SU-DHL-6 (cell line): Measurements from ENCODE around the gene RANGAP1.
A peak's percentile ranks its signal among the peaks of the same experiment; 100 is the strongest.

Experiments
- H2AFZ ChIP-seq: fragments of 200-600 bp; sonication (generic); 2 replicates; pipeline ENCODE4 v1.6.1; 2014; ENCODE audit warnings: low read depth, mild to moderate bottlenecking, moderate library complexity, mixed read lengths, antibody characterized with exemption, low read length; ENCODE audit not compliant: severe bottlenecking
- H3F3A ChIP-seq: fragments of 200-600 bp; shearing (Covaris generic); 2 replicates; pipeline ENCODE4 v1.6.0; 2016; ENCODE audit warnings: antibody characterized with exemption, mild to moderate bottlenecking; ENCODE audit not compliant: insufficient read depth
- H3K27ac ChIP-seq: fragments of 200-600 bp; sonication (generic); 2 replicates; pipeline ENCODE4 v1.5.1; 2016; ENCODE audit warnings: low read depth, mild to moderate bottlenecking, low read length, moderate library complexity, mixed read lengths
- H3K27me3 ChIP-seq: fragments of 200-600 bp; sonication (generic), shearing (Covaris generic); 2 replicates; pipeline ENCODE4 v1.6.0; 2014; ENCODE audit warnings: mild to moderate bottlenecking, low read length
- H3K36me3 ChIP-seq: fragments of 200-600 bp; sonication (generic); 2 replicates; pipeline ENCODE4 v1.6.1; 2014; ENCODE audit warnings: mild to moderate bottlenecking, low read length, mixed read lengths
- H3K4me2 ChIP-seq: fragments of 300-600, 200-600 bp; shearing (Covaris generic), sonication (generic); 2 replicates; pipeline ENCODE4 v1.6.0; 2014; ENCODE audit warnings: low read length, low read depth, mild to moderate bottlenecking; ENCODE audit not compliant: poor library complexity, severe bottlenecking
- H3K4me3 ChIP-seq: fragments of 200-600 bp; sonication (generic); 2 replicates; pipeline ENCODE4 v1.5.1; 2014; ENCODE audit warnings: antibody characterized with exemption, low read length, mild to moderate bottlenecking, mixed read lengths; ENCODE audit not compliant: insufficient read depth, poor library complexity, severe bottlenecking
- H3K79me2 ChIP-seq: fragments of 200-600 bp; sonication (generic); 2 replicates; pipeline ENCODE4 v1.6.1; 2014; ENCODE audit warnings: mild to moderate bottlenecking, low read length, moderate library complexity; ENCODE audit not compliant: insufficient read depth
- H3K9ac ChIP-seq: fragments of 200-600 bp; sonication (generic); 2 replicates; pipeline ENCODE4 v1.7.0; 2014; ENCODE audit warnings: mild to moderate bottlenecking, low read length
- H3K9me2 ChIP-seq: fragments of 200-600 bp; sonication (generic); replicated peaks from 2 replicates; pipeline ENCODE4 v1.6.1; 2014; ENCODE audit warnings: low read length; ENCODE audit not compliant: insufficient read depth
- H3K9me3 ChIP-seq: fragments of 200-600 bp; sonication (generic); 2 replicates; pipeline ENCODE4 v1.6.1; 2014; ENCODE audit warnings: low read length, mixed read lengths; ENCODE audit not compliant: insufficient read depth
- H4K20me1 ChIP-seq: fragments of 200-600 bp; sonication (generic); 2 replicates; pipeline ENCODE4 v1.6.1; 2014; ENCODE audit warnings: low read depth, mild to moderate bottlenecking, antibody characterized with exemption, low read length, moderate library complexity, mixed read lengths
- CTCF ChIP-seq: fragments of 200-600 bp; sonication (generic); IDR thresholded peaks from one replicate; pipeline ENCODE4 v1.5.1; 2017; ENCODE audit warnings: antibody characterized with exemption, mild to moderate bottlenecking, low read length, moderate library complexity; ENCODE audit not compliant: insufficient read depth, poor library complexity, severe bottlenecking
- EZH2phosphoT487 ChIP-seq: fragments of 200-600 bp; sonication (generic), shearing (Covaris generic); conservative IDR thresholded peaks from 2 replicates; pipeline ENCODE4 v1.6.1; 2018; ENCODE audit warnings: mild to moderate bottlenecking, antibody characterized with exemption, low read length, moderate library complexity, mixed read lengths

Gene RANGAP1

GRCh38 chr22:41302811-41303210 lies 16.8 kb upstream of the RANGAP1 start:
- TF ChIP-seq EZH2phosphoT487 (no peak), CTCF (no peak)
- Histone ChIP-seq H3K4me2 (peak overlapping the region; percentile 80), H2AFZ (peak overlapping the region; percentile 66), H4K20me1 (no peaks in the 10 kb centered on the region), H3K27me3 (no peaks in the 10 kb centered on the region), H3K4me3 (peak overlapping the region; percentile 100), H3K9ac (peak overlapping the region; percentile 99), H3K9me3 (no peaks in the 10 kb centered on the region), H3K27ac (peak overlapping the region; percentile 64), H3K36me3 (no peaks in the 10 kb centered on the region), H3K79me2 (peaks cover 46% of the 10 kb centered on the region), H3K9me2 (no peaks in the 10 kb centered on the region), H3F3A (peaks cover 10% of the 10 kb centered on the region)

- H3F3A ChIP-seq, result peaks cover 10% of the 10 kb centered on the region
- H3K4me3 ChIP-seq, result peak overlapping the region; percentile 100
- H3K27ac ChIP-seq, result peak overlapping the region; percentile 64
- no peaks in the 10 kb centered on the region for H4K20me1 ChIP-seq
- H3K79me2 ChIP-seq, result peaks cover 46% of the 10 kb centered on the region
- TF ChIP-seq EZH2phosphoT487 (no peak), CTCF (no peak)
- H3K9ac ChIP-seq, result peak overlapping the region; percentile 99
- H3K4me2 ChIP-seq, result peak overlapping the region; percentile 80
- no peaks in the 10 kb centered on the region for H3K36me3 ChIP-seq
- peak overlapping the region; percentile 99 for H2AFZ ChIP-seq
- no peaks in the 10 kb centered on the region for H3K9me2 ChIP-seq
- no peaks in the 10 kb centered on the region for H3K27me3 ChIP-seq
- no peaks in the 10 kb centered on the region for H3K9me3 ChIP-seq
Measured at GRCh38 chr22:41302021-41302767, 16.2 kb upstream of the RANGAP1 start.

GRCh38 chr22:41301085-41302020 lies 15.4 kb upstream of the RANGAP1 start, which contains the start of gene ZC3H7B:
ZC3H7B (plus strand) TSS chr22:41301525; CDS start chr22:41320661, 19,136 bp downstream.
- peak within 1 kb of the TSS; percentile 64 for H3K27ac ChIP-seq

More at GRCh38 chr22:41301085-41302020, 15.4 kb upstream of the RANGAP1 start, which contains the start of gene ZC3H7B:
- Histone ChIP-seq H3K36me3 (no peaks in the 10 kb centered on the region), H4K20me1 (no peaks in the 10 kb centered on the region), H3K79me2 (peaks cover 43% of the 10 kb centered on the region), H3K4me3 (peak within 1 kb of the TSS; percentile 100), H3K9me3 (no peaks in the 10 kb centered on the region), H3F3A (peaks cover 10% of the 10 kb centered on the region), H3K9ac (peak within 1 kb of the TSS; percentile 99), H2AFZ (peak within 1 kb of the TSS; percentile 99), H3K4me2 (peak within 1 kb of the TSS; percentile 80), H3K27me3 (no peaks in the 10 kb centered on the region), H3K9me2 (no peaks in the 10 kb centered on the region)
- TF ChIP-seq EZH2phosphoT487, result no peak
- TF ChIP-seq CTCF, result peak; percentile 54
